ENCODE data around the gene TRABD2A.

- TF ChIP-seq CTCF (conservative IDR thresholded peaks at IDR 0.05; ENCODE audit: low read length) = no peak
- TF ChIP-seq EZH2phosphoT487 (IDR thresholded peaks at IDR 0.05; ENCODE audit: borderline replicate concordance) = no peak
Measured at GRCh38 chr2:84776011-84776410, 104.9 kb downstream of the TRABD2A start.

Data from Loucy (cell line).